DMS114 treated with DMSO at 0.1 percent for 48 hours (cell line): ENCODE results near the gene VPS37C.

ENCODE experiments used
- DNase-seq: peaks from one replicate; lab custom pipeline; 2025; ENCODE audit not compliant: unreplicated experiment; lab: John Stamatoyannopoulos, UW

Gene VPS37C

DNA sequence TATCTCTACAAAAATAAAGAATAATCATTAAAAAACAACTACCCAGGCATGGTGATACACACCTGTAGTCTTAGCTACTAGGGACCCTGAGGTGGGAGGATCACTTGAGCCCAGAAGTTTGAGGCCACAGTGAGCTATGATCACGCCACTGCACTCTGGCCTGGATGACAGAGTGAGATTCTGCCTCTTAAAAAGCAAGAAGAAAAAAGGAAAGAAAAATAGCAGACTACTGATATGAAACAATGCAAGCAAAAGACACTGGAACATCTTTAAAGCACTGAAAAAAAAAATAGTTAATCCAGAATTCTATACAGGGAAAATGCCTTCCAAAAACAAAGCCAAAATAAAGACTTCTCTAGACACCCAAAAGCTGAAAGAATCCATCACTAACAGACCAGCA is 5.9 kb downstream of the VPS37C start:
- DNase-seq, result no peak

DNA sequence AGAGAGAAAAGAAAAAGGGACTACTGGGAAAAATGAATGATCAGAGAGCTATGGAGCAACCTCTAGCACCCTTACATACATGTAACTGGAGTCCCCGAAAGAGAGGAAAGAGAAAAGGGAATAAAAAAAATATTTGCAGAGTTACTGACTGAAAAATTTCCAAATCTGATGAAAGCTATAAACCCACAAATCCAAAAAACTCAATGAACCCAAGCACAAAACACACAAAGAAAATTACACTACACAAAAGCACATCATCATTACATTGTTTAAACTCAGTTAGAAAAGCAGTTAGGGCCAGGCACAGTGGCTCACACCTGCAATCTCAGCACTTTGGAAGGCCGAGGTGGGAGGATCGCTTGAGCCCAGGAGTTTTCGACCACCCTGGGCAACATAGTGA is 6.7 kb downstream of the VPS37C start:
- DNase-seq, result no peak

DNA sequence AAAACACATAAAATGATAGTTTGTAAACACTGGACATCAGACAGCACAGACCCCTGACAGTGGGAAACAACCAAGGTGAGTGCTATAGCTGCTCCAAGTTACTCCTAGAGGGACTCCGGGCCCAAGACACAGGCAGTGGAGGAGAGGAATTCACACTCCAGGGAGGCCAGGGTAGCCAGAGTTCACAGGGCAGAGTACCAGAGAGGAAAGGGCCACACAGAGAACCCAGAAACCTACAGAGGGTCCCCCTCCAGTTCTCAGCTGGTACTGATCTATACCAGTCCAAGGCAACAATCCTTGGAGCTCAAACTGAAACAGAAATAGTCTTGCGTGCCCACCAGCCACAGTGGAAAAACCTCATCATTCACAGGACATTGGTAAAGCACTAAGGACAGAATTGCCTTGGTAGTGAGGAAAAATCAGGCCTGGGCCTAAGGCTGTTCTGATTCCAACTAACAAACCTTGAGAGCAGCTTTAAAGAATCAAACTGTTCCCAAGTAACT is 7.6 kb downstream of the VPS37C start:
- DNase-seq, result no peak

DNA sequence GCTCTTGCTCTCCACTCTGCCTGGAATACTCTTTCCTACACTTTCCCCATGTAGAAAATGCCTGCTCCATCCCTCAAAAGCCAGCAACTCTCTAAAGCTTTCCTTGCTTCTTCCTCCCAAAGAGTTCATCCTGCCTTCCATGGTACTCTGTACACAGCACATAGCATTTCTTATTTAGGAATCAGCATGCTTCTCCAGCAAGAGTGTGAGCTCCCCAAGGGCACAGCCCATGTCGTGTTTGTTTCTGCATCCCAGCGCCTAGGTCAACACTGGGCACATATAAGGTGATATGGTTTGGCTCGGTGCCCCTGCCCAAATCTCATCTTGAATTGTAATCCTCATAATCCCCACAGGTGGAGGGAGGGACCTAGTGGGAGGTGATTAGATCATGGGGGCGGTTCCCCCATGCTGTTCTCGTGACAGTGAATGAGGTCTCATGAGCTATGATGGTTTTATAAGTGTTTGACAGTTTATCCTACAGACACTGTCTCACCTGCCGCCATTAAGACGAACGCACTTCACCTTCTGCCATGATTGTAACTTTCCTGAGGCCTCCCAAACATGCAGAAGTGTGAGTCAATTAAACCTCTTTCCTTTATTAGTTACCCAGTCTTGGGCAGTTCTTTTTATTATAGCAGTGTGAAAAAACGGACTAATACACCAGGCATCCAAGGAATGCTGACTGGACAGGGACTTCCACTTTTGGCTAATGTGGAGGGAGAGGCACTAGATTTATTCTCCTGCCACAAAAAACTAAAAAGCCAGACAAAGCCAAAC is 8.2 kb downstream of the VPS37C start:
- no peak for DNase-seq

DNA sequence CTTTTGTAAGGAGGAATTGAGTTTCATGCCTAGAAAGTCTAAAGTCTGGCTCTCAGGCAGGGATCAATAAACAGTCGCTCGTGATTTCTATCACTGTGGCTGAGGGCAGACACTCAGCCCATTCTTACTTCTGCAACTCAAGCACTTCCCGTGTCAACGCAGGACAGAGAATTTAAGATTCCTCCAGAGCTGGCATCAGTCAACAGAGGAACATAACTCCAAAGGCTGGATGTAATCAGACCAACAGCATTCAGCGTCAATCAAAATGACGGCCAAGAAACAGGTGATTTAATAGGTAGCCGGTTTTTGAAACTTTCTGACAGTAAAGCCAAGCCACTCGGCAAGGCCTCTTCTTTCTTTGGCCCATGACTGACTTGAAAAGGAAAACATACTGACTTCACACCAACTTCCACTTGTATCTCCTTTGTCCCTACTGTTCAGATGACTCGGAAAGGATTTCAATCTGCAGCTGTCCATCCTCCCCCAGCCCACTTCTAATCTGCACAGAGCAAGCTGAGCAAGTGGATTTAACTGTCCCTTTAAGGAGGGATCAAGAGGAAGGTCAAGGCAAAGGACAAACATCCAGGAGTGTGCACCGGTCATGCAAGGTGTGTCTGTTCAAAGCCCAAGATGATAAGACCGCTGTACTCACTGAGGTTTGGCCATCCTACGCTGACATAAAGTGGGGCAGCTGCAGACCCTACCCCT is 9.5 kb downstream of the VPS37C start:
- no peak for DNase-seq

DNA sequence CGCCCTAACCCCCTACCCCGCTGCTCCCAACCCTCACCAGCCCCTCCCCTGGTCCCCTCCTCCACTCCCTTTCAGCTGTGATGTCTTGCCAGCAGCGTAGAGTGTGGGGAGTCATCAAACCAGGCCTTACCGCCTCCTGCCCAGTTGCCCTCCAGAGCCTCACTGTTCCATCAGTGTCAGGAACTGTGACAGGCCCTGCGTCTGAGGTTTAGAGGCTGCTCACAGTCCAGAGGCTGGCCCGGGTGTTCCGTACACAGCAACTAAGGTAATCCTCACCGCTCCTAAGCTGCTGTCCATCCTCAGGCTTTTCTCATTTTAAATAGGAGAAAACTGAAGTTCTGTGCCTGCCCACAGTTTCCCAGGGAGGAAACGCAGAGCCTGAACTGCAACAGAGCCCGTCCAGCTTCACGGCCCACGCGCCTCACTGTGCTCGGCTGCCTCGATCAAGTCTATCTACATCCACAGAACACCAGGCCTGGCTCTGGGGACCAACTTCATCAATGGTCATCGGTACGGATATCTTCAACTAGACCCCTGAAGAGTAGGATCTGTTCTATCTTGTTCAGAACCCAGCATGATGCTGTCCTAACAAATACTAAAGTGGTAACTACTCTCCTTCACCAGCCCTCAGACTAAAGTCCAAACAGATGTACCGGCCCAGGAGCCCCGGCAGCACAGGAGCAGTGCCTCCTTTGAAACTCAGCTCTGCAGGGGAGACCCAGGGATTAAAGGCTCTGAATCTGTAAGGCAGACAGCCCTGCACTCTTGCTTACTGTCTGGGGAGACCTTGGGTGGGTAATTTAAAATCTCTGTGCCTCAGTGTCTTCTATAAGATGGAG is 10.3 kb downstream of the VPS37C start:
- no peak for DNase-seq

DNA sequence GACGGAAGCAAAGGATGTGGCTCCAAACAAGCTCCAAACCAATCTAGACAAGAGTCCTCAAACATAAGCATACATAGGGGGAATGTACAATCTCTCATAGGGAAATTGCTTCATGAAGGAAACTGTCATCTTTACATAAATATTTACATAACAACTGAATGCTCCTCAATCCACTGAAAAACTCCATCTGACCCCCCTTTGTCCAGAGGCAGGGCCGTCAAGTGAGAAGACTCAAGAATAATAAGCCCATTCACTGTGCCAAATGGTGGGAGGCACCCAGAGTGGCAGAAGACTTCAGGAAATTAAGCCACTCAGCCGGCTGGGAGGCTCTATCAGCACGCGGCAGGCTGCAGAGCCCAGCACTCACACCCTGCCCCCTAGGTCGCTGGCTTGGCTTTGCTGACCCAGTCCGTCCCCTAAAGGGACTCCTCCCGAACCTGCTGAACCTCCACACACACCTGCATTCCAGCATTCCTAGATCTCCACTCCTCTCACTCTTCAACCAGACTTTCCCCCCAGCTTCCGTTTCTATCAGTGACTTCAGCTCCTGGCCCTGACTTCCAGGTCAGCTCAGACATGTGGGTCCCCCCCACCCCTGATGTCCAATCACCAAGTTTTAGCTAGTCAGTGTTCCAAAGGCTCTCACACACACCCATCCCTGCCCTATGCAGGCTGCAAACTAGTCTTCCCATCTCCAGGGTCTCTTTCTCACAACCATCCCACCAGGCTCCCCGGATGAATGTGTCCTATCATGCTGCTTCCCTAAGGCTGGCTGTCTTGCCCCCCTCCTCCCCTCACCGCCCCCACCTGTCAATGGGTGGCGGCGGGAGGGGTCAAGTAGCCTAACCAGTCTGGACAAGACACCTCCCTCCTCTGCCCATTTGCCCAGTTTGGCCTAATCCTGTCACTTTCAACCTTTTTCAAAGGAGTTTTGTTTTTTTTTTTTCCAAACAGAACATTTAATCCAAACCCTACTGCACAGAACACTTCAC is 11.3 kb downstream of the VPS37C start:
- no peak for DNase-seq

DNA sequence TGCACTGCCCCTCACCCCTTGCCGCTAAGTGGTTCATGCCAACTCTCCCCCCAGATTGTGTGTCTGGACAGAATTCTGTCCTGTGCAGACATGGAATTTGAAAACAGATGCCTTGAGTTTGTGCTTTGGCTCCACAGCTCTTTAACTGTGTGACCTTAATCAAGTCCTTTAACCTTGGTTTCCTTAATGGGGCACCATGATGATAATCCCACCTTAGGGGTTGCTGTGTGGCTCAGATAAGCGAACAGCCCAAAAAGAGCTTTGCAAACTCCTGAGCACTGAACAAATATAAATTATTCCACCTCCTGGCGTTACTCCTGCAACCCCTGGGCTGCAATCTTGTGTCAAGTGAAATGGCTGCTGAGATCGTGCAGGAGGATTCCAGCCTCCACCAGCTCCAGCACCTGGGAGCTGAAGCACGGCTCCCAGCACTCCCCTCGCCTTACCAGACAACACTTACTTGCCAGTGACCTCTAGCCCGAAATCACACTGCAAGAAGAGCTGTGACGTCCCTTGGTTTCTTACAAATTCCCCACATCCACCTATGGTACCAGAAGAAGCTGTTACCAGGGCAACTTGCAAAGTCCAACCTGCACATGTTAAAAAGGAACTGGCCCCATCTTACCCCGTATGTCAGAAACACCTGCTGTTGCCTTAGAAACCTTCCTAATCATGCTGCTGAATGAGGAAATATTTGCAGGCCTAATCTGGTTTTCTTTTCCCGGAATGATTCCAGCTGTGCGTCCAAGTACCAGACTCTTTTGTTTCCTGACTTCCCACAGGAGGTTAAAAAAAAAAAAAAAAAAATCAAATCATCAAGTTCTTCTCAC is 13.2 kb downstream of the VPS37C start:
- no peak for DNase-seq

DNA sequence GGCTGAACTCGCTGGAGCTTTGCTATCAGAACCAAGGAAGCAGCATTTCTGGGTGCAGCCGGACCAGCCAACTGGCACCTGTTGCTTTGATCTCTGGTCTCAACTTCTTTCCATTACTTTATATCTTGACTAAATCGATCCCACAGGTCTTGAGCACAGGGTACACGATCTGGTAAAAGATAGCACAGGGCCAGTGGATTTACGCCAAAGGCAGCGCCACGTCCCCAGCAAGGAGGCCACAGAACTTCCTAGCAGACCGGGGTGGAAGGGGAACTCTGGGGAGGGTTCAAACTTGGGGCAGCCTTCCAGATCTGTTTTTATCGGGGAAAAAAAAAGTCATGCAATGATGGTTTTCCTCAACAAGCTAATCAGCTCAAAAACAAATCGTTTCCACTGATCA is 14.0 kb downstream of the VPS37C start:
- no peak for DNase-seq

DNA sequence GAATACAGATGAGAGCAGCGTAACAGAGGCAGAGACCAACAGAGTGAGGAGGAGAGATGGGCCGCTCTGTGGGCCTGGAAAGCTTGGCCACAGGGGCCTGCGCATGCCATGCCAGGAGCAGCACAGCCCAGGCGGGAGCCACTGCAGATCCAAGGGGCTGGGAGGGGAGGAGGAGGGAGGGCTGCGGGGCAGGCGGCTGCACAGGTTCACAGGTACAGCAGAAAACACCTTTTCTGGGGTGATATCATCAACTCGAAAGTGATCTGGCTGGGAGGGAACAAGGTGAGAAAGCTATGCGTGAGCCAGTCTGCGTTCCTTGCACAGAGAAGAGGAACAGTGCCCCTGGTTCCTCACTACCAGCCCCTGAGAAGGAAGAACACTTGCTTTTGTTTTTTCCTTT is 14.8 kb downstream of the VPS37C start:
- DNase-seq, result no peak

DNA sequence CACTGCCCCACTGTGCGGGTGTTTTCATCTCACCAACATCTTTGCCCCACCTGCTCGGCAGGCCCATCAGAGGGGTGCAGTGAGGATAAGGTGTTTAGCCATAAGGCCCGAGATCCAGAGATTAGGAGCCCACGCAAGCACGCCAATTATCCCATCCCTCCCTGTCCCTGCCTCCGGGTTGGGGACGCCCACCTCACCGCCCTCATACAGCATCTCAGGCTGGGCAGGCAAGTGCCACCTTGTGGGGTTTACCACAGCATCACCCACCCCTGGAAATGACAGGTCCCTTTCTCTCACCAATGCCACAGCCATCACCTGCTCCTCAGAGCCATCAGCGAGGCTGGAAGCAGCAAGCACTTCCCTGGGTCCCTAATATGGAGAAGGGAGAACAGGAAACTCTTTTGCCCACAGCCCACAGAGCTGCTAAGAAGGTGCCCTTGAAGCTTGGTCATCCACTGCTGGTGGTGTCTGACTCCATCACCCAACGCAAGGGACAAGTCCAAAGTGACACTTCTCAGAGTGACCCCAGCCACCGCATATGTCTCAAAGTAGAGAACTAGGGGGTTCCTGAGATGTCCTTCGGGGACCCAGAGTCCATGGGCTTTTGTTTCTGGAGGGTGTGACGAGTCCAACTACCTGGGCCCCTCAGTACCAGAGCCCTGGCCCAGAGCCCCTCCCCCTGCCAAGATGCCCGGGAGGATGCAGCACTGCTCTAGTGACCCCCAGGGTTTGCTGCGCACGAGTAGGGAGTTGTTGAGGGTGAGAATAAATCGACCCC is 15.8 kb downstream of the VPS37C start:
- DNase-seq, result no peak

DNA sequence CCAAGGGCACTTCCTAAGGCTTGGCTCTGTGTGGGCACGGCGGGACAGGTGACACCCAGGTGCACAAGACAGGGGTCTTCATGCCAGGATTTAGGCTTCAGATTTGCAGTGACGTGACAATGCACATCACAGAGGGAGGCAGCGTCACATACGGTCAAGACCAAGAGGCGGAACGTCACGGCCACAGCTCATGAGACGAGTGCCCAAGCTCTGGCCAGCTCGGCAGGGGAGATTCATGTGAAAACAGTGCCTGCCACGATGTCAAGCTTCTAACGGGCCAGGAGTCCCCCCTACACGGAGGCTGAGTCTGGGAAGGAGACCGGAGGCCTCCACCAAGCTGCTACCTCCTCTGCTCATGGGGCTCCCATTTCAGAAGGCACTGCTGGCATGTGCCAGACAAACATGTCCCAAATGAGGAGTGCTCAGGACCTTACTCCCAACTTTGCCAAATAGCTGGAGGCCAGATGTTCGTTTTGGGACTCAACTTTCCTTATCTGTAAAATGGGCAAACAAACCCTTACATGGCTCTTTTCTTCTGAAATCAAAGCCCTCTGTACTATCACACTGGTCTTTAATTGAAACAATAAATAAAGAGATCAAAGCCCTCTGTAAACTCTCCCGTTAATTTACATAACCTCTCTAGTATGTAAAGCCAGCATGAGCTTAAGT is 16.6 kb downstream of the VPS37C start:
- DNase-seq, result no peak

DNA sequence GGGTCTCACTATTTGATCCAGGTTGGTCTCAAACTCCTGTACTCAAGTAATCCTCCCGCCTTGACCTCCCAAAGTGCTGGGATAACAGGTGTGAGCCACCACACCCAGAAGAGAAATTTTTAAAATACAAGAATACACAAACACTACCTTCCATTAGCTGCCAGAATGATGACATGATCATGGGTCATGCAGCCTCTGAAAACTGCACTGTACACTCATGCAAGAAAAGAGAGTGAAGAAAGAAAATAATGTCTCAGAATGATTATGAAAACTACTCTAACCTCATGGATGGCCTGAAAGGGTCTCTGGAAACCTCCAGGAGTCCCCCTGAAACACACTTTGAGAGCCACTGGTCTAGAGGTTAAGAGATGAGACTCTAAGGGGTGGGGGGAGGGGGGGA is 18.8 kb downstream of the VPS37C start:
- no peak for DNase-seq

DNA sequence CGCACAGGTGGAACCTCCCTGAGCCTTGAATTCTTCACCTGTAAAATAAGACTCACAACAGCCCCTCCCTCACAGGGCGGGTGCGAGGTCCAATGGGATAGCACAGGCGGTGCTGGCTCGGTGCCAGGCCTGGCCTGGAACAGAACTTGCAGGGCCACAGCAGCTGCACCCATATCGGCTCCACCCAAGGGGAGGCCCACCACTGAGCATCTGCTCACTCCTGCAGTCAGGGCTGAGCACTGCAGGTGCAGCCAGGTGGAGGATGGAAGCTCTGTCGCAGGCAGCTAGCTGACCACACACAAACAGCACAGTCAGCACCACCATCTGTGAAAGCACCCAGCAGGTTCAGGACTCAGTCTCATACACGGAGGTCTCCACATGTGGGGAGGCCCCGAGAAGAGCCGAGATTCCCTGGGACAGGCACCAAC is 19.6 kb downstream of the VPS37C start:
- DNase-seq, result no peak

DNA sequence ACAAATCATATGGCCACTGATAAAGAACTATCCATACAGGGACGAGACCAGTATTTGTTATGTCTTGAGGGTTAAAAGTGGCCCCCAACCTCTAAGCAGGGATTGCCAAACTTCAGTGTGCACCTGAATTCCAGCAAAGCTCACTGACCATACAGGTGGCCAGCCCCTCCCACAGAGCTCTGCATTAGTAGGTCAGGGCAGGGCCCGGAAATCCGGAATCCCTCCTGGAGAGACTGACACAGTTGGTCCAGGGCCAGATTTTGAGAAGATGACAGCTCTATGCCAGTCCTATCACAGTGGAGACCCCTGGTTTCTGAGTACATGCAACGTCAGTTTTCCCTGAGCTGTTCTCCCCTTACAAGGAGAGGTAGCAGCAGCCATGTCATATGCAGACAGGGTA is 20.8 kb downstream of the VPS37C start:
- DNase-seq, result no peak

DNA sequence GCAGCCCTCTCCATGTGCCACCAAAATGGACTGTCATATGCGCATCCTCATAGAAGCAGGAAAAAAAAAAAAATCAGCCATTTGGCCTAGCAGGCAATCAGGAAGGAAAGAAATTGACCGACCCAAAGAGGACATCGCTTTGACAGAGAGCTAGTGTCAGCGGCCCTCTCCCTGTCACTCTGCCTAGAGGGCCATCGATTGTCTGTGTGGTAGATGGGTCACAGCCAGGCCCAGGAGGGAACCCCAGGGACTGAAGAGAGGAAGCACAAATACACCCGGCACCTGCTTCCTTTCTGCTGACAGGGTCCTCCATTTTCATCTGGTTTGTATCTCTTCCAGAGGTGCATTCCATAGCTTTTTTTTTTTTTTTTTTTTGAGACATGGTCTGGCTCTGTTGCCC is 21.8 kb downstream of the VPS37C start:
- DNase-seq, result no peak

DNA sequence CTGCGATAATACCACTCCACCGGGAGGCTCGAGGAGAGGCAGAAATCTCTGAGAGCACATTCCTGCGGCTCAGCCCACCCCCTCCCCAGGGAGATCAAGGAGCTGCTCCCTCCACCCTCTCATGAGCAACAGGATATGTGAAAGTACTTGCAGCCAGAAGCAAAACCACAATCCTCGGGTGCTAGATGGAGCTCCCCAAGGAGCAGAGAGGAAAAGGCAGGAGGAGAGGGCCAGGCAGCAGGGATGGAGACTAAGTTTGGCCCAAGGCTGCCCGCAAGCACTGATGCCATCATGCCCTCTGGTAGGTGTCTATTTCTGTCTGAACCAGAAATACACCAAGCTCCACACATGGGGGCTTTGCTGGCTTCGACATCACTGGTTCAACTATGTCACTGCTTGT is 22.3 kb downstream of the VPS37C start:
- DNase-seq, result no peak

DNA sequence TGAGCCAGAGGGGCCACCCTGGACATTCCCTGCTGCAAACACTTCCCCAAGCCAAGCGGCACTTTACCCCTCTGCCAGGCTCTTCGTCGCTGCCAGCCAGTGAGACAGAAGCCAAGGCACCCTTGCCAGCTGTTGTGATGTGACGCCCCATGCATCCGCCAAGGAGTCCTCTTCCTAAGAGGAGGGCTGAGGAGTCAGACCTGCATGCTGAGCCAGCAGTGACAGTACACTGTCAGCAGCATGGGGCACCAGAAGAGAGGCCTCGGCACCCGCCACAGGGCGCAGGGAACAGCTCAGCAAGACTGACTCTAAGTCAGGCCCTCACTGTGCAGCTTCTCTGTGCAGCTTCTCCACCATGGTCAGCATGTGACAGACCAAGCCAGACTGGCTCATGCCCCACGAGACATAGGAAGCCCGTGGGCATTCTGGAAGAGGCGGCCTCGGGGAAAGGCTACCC is 26.4 kb downstream of the VPS37C start:
- no peak for DNase-seq
